GM03348 (cell line): ENCODE results near the gene PLXNA4.

ENCODE experiments used
- DNase-seq: peaks from one replicate; pipeline ENCODE4 v3.0.0; 2012; ENCODE audit warnings: low spot score

The PLXNA4 gene

DNA sequence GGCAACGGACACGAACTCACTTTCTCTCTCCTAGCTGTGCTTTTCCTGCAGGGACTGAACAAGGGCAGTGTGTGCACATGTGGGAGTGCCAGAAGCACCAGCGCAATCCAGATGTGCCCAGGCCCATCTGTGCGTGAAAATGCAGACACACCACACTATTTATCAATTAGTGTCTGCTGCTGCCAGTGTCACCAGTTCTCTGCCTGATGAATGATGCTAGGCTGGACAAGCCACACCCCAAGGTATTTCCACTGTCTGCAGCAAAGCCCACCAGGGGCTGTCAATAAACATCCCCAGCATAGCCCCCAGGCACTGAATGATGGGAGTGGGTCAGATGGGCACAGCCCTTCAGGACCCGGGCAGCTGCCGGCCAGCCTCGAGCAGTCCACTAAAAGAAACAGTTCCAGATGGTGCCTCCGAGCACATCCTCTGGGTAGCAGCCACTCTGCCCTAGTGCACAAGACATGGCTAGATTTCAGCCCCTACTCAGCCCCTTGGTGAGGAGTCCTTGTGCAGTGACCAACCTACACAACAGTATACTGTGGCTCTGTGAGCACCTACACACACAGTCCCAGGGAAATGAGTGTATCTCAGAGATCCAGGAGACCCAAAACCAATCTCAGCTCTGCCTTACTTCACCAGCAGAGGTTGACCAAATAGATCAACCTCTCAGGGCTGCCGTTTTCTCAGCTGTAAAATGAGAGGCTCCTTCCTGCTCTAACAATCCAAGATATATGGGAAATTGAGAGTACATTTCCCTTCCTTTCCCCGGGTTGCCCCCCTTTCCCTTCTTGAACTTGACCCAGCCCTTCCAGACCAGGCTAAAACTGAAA, 314.7 kb downstream of the PLXNA4 start:
- no peak for DNase-seq

- DNase-seq: no peak
Measured at GRCh38 chr7:132258231-132258630, 318.0 kb downstream of the PLXNA4 start.

GRCh38 chr7:132257253-132257652, 319.0 kb downstream of the PLXNA4 start:
- DNase-seq: no peak

- DNase-seq: no peak
Measured at GRCh38 chr7:132256721-132257212, 319.5 kb downstream of the PLXNA4 start.

DNA sequence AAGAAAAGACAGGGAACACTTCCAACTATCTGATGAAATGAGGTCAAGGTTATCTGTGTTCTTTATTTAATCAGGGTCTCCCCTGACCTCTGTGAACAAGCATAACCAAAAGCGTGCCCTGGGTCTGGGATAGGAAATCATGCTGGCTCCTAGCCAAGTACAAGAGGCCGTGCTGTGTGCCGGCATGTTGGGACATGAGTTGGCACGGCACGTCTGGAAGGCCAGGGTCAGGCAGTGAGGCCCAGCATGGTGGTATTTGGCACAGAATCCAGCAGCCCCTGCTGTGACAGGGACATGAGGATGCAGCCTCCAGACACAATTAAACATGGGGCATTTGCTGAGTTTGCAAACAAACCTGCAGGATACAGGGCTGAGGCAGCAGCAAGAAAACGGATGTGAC, 320.4 kb downstream of the PLXNA4 start:
- DNase-seq: no peak

- DNase-seq: no peak
Measured at GRCh38 chr7:132255115-132255797, 321.0 kb downstream of the PLXNA4 start.

GRCh38 chr7:132254455-132254854, 321.8 kb downstream of the PLXNA4 start:
- no peak for DNase-seq

DNA sequence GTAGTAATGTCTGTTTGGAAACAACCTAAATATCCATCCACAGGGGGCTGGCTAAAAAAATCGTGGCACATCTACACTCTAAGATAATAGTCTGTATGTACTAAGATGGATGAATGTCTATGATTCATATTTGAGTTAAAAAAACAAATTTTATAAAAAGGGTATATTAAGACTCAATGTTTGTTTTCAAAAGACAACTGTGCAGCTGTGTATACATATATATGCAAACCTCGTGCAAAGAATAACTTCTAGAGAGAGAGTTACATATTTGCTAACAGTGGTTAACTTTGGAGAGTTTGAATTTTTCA, 323.5 kb downstream of the PLXNA4 start:
- DNase-seq: no peak

DNA sequence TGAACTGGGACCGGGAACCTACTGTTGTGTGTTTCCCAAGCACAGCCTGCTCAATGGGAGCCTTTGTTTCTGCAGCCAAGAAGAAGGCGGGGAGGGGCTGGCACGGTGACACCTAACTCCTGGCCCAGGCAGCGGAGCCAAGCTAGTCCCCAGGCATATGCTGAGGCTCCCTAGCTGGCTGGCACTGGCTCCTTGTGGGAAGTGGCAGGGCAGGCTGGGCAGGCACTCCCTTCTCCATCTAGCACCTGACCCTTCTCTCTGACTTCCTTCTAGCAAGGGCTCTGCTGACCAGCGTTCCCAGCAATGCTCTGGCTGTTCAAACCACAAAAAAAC, 325.0 kb downstream of the PLXNA4 start:
- DNase-seq: no peak

GRCh38 chr7:132250480-132251326, 325.6 kb downstream of the PLXNA4 start:
- no peak for DNase-seq

DNA sequence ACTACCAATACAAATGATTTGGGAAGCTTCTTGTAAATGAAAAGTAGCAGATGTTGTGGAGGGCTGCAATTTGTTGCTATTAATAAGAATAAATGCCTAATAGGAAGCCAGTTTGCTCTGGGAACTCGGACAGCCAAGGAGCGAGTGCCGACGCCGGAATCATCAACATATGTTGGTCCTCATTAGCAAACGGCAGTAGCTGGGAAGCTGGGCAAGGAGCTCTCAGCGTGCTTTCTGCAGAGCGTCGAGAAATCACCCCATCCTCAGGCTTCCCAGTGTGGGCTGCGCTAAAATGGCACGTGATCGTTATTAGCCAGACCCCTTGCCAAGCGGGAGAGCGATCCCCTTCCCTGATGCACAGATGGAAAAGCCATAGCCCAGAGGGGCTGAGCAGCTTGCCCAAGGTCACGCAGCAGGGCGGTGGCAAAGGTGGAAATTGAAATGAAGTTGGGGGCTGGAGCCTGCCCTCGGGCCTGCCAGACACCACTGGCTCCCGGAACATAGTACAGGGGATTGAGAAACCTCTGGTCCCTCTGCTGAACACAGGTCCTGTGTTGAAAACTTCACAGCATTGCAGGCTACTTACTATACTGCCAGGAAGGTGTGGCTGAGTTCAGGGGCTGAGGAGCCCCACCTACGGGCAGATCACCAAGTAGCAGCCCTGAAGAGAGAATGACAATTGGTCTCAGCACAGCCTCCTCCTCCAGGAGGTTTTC, 326.9 kb downstream of the PLXNA4 start:
- DNase-seq: peak; percentile 41

DNA sequence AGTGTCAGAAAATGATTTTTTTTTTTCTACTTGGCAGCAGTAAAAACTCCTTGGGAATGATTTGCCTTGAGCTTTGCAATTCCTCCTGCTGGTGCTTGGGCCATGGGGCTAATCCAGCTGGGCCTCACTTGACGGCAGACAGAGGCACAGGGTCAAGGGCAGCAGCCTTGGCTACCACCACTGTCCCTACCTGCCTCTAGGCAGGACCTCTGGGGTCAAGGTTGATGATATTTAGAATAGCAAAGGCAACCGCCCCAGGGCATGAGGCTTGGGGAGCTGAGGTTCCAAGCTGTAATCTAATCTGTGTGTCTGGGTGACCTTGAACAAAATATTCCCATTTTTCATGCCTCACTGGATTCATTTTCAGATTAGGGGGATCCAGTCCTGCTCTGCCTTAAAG, 327.4 kb downstream of the PLXNA4 start:
- DNase-seq: no peak

DNA sequence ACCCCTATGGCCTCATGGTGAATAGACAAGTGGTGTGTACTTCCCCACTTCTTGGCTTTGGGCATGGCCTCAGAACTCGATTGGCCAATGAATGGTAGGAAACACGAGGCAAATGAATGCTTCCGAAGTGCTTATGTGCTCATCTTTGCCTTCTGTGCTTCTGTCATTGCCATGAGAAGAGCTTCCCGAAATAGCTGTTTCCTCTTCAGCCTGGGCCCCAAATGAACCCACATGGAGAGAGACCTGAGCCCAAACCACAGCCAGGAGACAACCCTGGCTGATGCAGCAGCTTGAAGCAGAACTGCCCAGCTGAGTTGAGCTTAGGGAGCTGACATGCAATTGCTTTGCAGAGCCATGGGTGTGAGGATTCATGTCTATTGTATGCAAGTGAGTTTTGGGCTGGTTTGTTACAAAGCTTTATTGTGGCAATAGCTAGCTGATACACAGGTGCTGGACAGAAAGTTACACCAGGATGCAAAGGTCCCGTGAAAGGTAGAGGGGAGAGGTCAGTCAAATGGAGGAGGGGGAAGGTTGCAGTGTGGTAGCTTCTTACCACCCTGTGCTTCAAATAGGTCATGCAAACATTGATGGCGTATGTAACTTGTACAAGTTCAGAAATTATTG, 328.2 kb downstream of the PLXNA4 start:
- no peak for DNase-seq

DNA sequence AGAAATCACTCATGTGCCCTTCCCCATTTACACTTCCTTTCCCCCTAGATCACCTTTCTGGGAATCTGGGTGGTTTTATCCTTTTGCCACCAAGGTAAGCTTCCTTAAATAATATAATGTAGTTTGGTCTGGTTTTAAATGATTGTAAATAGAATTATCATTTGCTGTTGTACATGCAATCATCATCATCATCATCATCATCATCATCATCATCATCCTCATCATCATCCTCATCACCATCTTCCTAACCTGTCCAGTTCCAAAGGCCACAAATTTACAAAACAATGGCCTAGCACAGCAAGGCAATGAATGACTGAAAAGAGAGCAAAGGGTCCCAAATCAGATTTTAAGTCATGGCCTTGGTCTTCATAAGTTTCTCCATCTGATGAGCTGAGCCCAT, 329.7 kb downstream of the PLXNA4 start:
- no peak for DNase-seq

- no peak for DNase-seq
Measured at GRCh38 chr7:132245539-132245938, 330.7 kb downstream of the PLXNA4 start.

- DNase-seq: no peak
Measured at GRCh38 chr7:132244903-132245480, 331.3 kb downstream of the PLXNA4 start.

GRCh38 chr7:132243463-132243862, 332.8 kb downstream of the PLXNA4 start:
- DNase-seq: peak; percentile 54

- no peak for DNase-seq
Measured at GRCh38 chr7:132243051-132243450, 333.2 kb downstream of the PLXNA4 start.

GRCh38 chr7:132242192-132242812, 334.0 kb downstream of the PLXNA4 start:
- no peak for DNase-seq

DNA sequence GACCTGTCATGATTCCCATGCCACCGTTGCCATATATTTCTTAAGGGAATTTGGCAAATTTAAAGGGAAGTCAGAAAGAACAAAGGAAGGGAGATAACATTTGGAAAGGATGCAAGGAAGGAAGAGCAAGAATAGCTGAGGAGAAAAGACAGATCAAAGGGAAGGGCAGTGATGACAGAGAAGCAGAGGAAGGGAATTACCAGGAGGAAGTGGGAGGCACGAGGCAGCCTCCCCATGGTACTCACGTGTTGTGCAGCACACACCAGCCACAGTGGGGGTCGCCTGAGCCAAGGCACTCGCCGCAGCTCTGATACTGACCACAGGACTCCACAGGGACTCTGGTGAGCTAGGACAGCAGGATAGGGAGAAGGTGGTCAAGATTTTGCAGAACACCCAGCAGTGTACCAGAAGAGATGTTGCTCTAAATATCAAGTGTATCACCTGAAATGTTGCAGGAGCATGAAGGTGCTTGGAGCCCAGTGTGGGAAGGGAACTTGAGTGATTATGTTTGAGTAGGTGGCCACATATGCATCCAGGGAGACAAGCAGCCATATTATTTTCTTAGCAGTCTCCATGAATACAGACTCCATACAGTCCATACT, 335.3 kb downstream of the PLXNA4 start:
- no peak for DNase-seq
